ENCODE data around the gene B4GALNT1. TPM values are rescaled to one million over a fixed set of nuclear protein-coding genes. Genes with fewer than 3 reads are reported as not detected.

Gene B4GALNT1
- polyA plus RNA-seq, 1 donor (not counting 4 experiments of a cell fraction or from before 2014, with no cell fraction given): 0.08 TPM

DNA sequence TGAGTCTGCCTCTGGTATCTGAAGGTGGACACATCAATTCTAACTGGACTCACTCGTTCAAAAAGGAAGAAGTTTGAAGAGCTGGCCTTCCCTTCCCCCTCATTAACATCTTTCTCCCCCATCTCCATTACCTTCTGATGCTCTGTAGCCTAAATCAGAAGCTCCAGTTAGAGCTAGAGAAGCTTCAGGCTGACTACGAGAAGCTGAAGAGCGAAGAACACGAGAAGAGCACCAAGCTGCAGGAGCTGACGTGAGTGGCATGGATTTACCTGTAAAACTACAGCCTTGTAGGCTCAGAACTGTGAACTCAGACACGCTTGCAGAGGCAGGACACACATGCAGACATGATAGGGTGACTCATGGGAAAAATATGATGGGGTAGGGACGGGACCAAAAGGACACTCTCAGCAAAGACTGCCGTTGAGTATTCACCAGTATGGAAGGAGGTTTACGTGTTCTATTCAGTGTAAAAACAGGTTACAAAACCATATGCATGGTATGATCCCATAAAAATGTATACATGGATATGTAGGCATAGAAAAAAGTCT, 56.3 kb downstream of the B4GALNT1 start:
- H3K9ac ChIP-seq (ENCODE audit: control insufficient read depth, extremely low read depth, insufficient read depth, low read length): no peak overlapping the region
- H3K4me3 ChIP-seq (ENCODE audit: control insufficient read depth in 2 of 3, extremely low read depth in 1 of 3, insufficient read depth in 2 of 3, low read depth in 1 of 3, low read length in 3 of 3): no peak overlapping the region
- H3K27me3 ChIP-seq (ENCODE audit: control insufficient read depth, extremely low read depth, insufficient read depth, low read length): peaks cover 6% of the 10 kb centered on the region
- H4K20me1 ChIP-seq (ENCODE audit: control insufficient read depth, extremely low read depth, insufficient read depth, low read length): no peaks in the 10 kb centered on the region
- TF ChIP-seq EZH2 (IDR thresholded peaks at IDR 0.05; ENCODE audit: low read length): no peak
- no peak overlapping the region for H3K4me2 ChIP-seq (ENCODE audit: control insufficient read depth, extremely low read depth, insufficient read depth, low read depth, low read length)
- H3K4me1 ChIP-seq (ENCODE audit: control insufficient read depth, extremely low read depth, insufficient read depth, low read length): no peaks in the 10 kb centered on the region
- H3K79me2 ChIP-seq (ENCODE audit: control insufficient read depth, insufficient read depth, low read length): no peaks in the 10 kb centered on the region
- H2AFZ ChIP-seq (ENCODE audit: control insufficient read depth, low read length): no peak overlapping the region
- H3K9me3 ChIP-seq (ENCODE audit: control insufficient read depth, low read depth, low read length): no peaks in the 10 kb centered on the region
- H3K36me3 ChIP-seq (ENCODE audit: control insufficient read depth in 2 of 2, extremely low read depth in 1 of 2, insufficient read depth in 2 of 2, low read length in 2 of 2): no peaks in the 10 kb centered on the region
- dilution Hi-C loops (cut with MboI; ENCODE audit: extremely low pct_ligation_motif_present, low sequenced_read_pairs): loop anchor here (10.0 to 25.0 kb wide), 2 partner anchors 58 to 161 kb away; partner anchors contain the start of genes AGAP2, B4GALNT1 and TSPAN31
- no peak for DNase-seq (ENCODE audit: low read depth, low spot score)
- no peaks in the 10 kb centered on the region for H3K9me1 ChIP-seq (ENCODE audit: control insufficient read depth, extremely low read depth, insufficient read depth, low read length)
- peak; percentile 34 for FAIRE-seq
- no peak overlapping the region for H3K27ac ChIP-seq (ENCODE audit: control insufficient read depth, insufficient read depth, low read length)

Other genes starting within 250 kb of the B4GALNT1 start
- gene R3HDM2, start 202.2 kb downstream of the B4GALNT1 start, polyA plus RNA-seq: 8.1 to 13.4 TPM (median 11.1 TPM) in 3 replicates
- 0.04 TPM in 1 of 3 replicates, not detected in the others for gene INHBC, start 198.4 kb downstream of the B4GALNT1 start, polyA plus RNA-seq
- not detected in 3 replicates for gene INHBE, start 177.9 kb downstream of the B4GALNT1 start, polyA plus RNA-seq
- gene GLI1, start 173.4 kb downstream of the B4GALNT1 start, polyA plus RNA-seq: 1.0 to 1.4 TPM (median 1.2 TPM) in 3 replicates
- gene ARHGAP9, start 153.3 kb downstream of the B4GALNT1 start, polyA plus RNA-seq: 0.15 TPM in 1 of 3 replicates, not detected in the others
- 92.9 to 137 TPM (median 125 TPM) in 3 replicates for gene MARS1, start 145.1 kb downstream of the B4GALNT1 start, polyA plus RNA-seq
- gene DDIT3, start 112.7 kb downstream of the B4GALNT1 start, polyA plus RNA-seq: 7.8 to 25.6 TPM (median 23.6 TPM) in 3 replicates
- 1.8 to 5.4 TPM (median 2.2 TPM) in 3 replicates for gene MBD6, start 110.4 kb downstream of the B4GALNT1 start, polyA plus RNA-seq
- 109 to 158 TPM (median 132 TPM) in 3 replicates for gene DCTN2, start 86.0 kb downstream of the B4GALNT1 start, polyA plus RNA-seq
- 0.01 to 0.10 TPM (median 0.05 TPM) in 3 replicates for gene KIF5A, start 83.2 kb downstream of the B4GALNT1 start, polyA plus RNA-seq
- 73.5 to 109 TPM (median 93.6 TPM) in 3 replicates for gene PIP4K2C, start 42.0 kb downstream of the B4GALNT1 start, polyA plus RNA-seq
- 2.6 to 5.4 TPM (median 3.5 TPM) in 3 replicates for gene DTX3, start 28.4 kb downstream of the B4GALNT1 start, polyA plus RNA-seq
- gene ARHGEF25, start 21.8 kb downstream of the B4GALNT1 start, polyA plus RNA-seq: 0.12 to 0.26 TPM (median 0.26 TPM) in 3 replicates
- 82.2 to 96.9 TPM (median 95.1 TPM) in 3 replicates for gene OS9, start 60.9 kb upstream of the B4GALNT1 start, polyA plus RNA-seq
- 0.13 to 0.18 TPM (median 0.15 TPM) in 3 replicates for gene AGAP2, start 105.5 kb upstream of the B4GALNT1 start, polyA plus RNA-seq
- 37.4 to 47.7 TPM (median 40.6 TPM) in 3 replicates for gene TSPAN31, start 111.8 kb upstream of the B4GALNT1 start, polyA plus RNA-seq
- gene CDK4, start 119.1 kb upstream of the B4GALNT1 start, polyA plus RNA-seq: 146 to 176 TPM (median 153 TPM) in 3 replicates
- 10.9 to 17.0 TPM (median 12.4 TPM) in 3 replicates for gene MARCHF9, start 121.9 kb upstream of the B4GALNT1 start, polyA plus RNA-seq
- gene CYP27B1, start 133.9 kb upstream of the B4GALNT1 start, polyA plus RNA-seq: 19.0 to 40.5 TPM (median 33.6 TPM) in 3 replicates
- gene METTL1, start 138.9 kb upstream of the B4GALNT1 start, polyA plus RNA-seq: 24.3 to 25.5 TPM (median 24.5 TPM) in 3 replicates
- gene EEF1AKMT3, start 139.4 kb upstream of the B4GALNT1 start, polyA plus RNA-seq: 5.4 to 7.7 TPM (median 6.5 TPM) in 3 replicates
- gene TSFM, start 149.6 kb upstream of the B4GALNT1 start, polyA plus RNA-seq: 20.4 to 30.5 TPM (median 21.0 TPM) in 3 replicates
- 0.27 to 1.3 TPM (median 1.3 TPM) in 3 replicates for gene AVIL, start 185.5 kb upstream of the B4GALNT1 start, polyA plus RNA-seq
- 39.0 to 75.0 TPM (median 54.6 TPM) in 3 replicates for gene CTDSP2, start 213.5 kb upstream of the B4GALNT1 start, polyA plus RNA-seq

All from keratinocyte (primary cell).